ENCODE data around the gene PGM2L1. TPM values are rescaled to one million over a fixed set of nuclear protein-coding genes. Genes with fewer than 3 reads are reported as not detected.

Gene PGM2L1
- total and polyA plus RNA-seq, 2 donors (not counting 1 experiment from before 2014, with no cell fraction given) = 1.6 to 8.4 TPM

DNA sequence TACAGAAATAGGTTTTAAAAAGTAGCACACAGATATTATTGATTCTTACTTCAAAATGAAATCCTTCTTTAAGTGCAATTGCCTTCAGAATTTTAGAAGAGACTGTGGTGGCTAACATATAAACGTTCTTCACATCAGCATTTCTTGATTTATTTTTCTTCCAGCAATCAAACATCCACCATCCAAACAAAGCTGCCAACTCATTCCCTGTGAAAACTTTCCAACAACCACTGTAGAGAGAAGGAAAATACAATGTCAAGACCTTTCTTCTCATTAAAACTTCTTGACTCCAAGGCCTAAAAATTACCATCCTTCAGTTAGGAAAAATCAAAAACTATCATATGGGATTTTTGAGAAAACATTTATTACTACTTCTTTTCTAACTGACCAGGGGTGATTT lies 52.8 kb downstream of the PGM2L1 start:
- ATAC-seq (ENCODE audit: low read depth) (no peak), DNase-seq (no peak)
- TF ChIP-seq, protein P1, sequence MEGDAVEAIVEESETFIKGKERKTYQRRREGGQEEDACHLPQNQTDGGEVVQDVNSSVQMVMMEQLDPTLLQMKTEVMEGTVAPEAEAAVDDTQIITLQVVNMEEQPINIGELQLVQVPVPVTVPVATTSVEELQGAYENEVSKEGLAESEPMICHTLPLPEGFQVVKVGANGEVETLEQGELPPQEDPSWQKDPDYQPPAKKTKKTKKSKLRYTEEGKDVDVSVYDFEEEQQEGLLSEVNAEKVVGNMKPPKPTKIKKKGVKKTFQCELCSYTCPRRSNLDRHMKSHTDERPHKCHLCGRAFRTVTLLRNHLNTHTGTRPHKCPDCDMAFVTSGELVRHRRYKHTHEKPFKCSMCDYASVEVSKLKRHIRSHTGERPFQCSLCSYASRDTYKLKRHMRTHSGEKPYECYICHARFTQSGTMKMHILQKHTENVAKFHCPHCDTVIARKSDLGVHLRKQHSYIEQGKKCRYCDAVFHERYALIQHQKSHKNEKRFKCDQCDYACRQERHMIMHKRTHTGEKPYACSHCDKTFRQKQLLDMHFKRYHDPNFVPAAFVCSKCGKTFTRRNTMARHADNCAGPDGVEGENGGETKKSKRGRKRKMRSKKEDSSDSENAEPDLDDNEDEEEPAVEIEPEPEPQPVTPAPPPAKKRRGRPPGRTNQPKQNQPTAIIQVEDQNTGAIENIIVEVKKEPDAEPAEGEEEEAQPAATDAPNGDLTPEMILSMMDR (IDR thresholded peaks at IDR 0.05) = no peak
- TF ChIP-seq EZH2 (IDR thresholded peaks at IDR 0.05; ENCODE audit: borderline replicate concordance, insufficient read depth, low read depth, low read length, poor library complexity, severe bottlenecking) = no peak
- H3K27me3 Mint-ChIP-seq = no peaks in the 10 kb centered on the region
- H3K9me3 Mint-ChIP-seq (ENCODE audit: insufficient read depth) = no peaks in the 10 kb centered on the region
- no peak overlapping the region for H3K9ac ChIP-seq (ENCODE audit: low read length)
- H3K27ac Mint-ChIP-seq = no peak overlapping the region
- H2AFZ ChIP-seq (ENCODE audit: insufficient read depth, low read depth, low read length, poor library complexity, severe bottlenecking) = no peak overlapping the region
- H3K4me1 Mint-ChIP-seq = no peaks in the 10 kb centered on the region
- H3K36me3 ChIP-seq (replicated peaks in 1 of 2; ENCODE audit: control extremely low read depth in 1 of 2, control insufficient read depth in 1 of 2, extremely low read depth in 1 of 2, insufficient read depth in 2 of 2, low read length in 1 of 2) = peaks cover 0 to 21% of the 10 kb centered on the region in 2 experiments
- no CpG with 5 or more reads among the region's 1 CpG for WGBS (ENCODE audit: insufficient coverage)
- H3K79me2 ChIP-seq (ENCODE audit: control insufficient read depth, insufficient read depth, low read length) = no peaks in the 10 kb centered on the region
- H4K20me1 ChIP-seq (ENCODE audit: control insufficient read depth, insufficient read depth, low read length, poor library complexity, severe bottlenecking) = no peaks in the 10 kb centered on the region
- CTCF ChIA-PET = no interaction called here
- H3K4me3 Mint-ChIP-seq = no peak overlapping the region
- POLR2A ChIA-PET = no interaction called here
- intact Hi-C loops (cut with micrococcal nuclease) = no loop called here
- no peaks in the 10 kb centered on the region for H3K9me3 ChIP-seq (ENCODE audit: control extremely low read depth in 1 of 3, control insufficient read depth in 2 of 3, insufficient read depth in 1 of 3, low read length in 2 of 3)
- no peaks in the 10 kb centered on the region for H3K4me1 ChIP-seq (ENCODE audit: control insufficient read depth in 2 of 2, insufficient read depth in 2 of 2, low read length in 2 of 2)
- H3K4me3 ChIP-seq (ENCODE audit: control extremely low read depth in 1 of 5, extremely low read depth in 1 of 5, insufficient read depth in 1 of 5, low read depth in 2 of 5, low read length in 4 of 5) = no peak overlapping the region
- no peaks in the 10 kb centered on the region for H3K27me3 ChIP-seq (replicated peaks in 1 of 4; ENCODE audit: control extremely low read depth in 1 of 4, control insufficient read depth in 3 of 4, insufficient read depth in 4 of 4, low read length in 3 of 4)
- no peak overlapping the region for H3K4me2 ChIP-seq (replicated peaks; ENCODE audit: low read depth, low read length, poor library complexity, severe bottlenecking)
- no peak overlapping the region for H3K27ac ChIP-seq (ENCODE audit: low read length in 2 of 2)

GRCh38 chr11:74341921-74342320 lies 56.3 kb downstream of the PGM2L1 start:
- H3K36me3 ChIP-seq (replicated peaks in 1 of 2; ENCODE audit: control extremely low read depth in 1 of 2, control insufficient read depth in 1 of 2, extremely low read depth in 1 of 2, insufficient read depth in 2 of 2, low read length in 1 of 2) = peaks cover 0 to 30% of the 10 kb centered on the region in 2 experiments
- ATAC-seq (ENCODE audit: low read depth) = no peak

More at GRCh38 chr11:74341921-74342320, 56.3 kb downstream of the PGM2L1 start:
- Mint-ChIP-seq H3K27me3 (no peaks in the 10 kb centered on the region), H3K9me3 (ENCODE audit: insufficient read depth) (no peaks in the 10 kb centered on the region), H3K4me1 (no peaks in the 10 kb centered on the region), H3K27ac (no peak overlapping the region), H3K4me3 (no peak overlapping the region)
- CTCF ChIA-PET = no interaction called here
- no CpG with 5 or more reads among the region's 1 CpG for WGBS (ENCODE audit: insufficient coverage)
- Histone ChIP-seq H2AFZ (ENCODE audit: insufficient read depth, low read depth, low read length, poor library complexity, severe bottlenecking) (no peak overlapping the region), H3K4me3 (ENCODE audit: control extremely low read depth in 1 of 5, extremely low read depth in 1 of 5, insufficient read depth in 1 of 5, low read depth in 2 of 5, low read length in 4 of 5) (no peak overlapping the region), H3K79me2 (ENCODE audit: control insufficient read depth, insufficient read depth, low read length) (no peaks in the 10 kb centered on the region), H4K20me1 (ENCODE audit: control insufficient read depth, insufficient read depth, low read length, poor library complexity, severe bottlenecking) (no peaks in the 10 kb centered on the region), H3K27me3 (replicated peaks in 1 of 4; ENCODE audit: control extremely low read depth in 1 of 4, control insufficient read depth in 3 of 4, insufficient read depth in 4 of 4, low read length in 3 of 4) (no peaks in the 10 kb centered on the region), H3K4me2 (replicated peaks; ENCODE audit: low read depth, low read length, poor library complexity, severe bottlenecking) (no peak overlapping the region), H3K9me3 (ENCODE audit: control extremely low read depth in 1 of 3, control insufficient read depth in 2 of 3, insufficient read depth in 1 of 3, low read length in 2 of 3) (no peaks in the 10 kb centered on the region), H3K9ac (ENCODE audit: low read length) (no peak overlapping the region), H3K4me1 (ENCODE audit: control insufficient read depth in 2 of 2, insufficient read depth in 2 of 2, low read length in 2 of 2) (no peaks in the 10 kb centered on the region), H3K27ac (ENCODE audit: low read length in 2 of 2) (no peak overlapping the region)
- intact Hi-C loops (cut with micrococcal nuclease) = no loop called here
- no peak for TF ChIP-seq EZH2 (IDR thresholded peaks at IDR 0.05; ENCODE audit: borderline replicate concordance, insufficient read depth, low read depth, low read length, poor library complexity, severe bottlenecking)
- TF ChIP-seq, protein P1 (IDR thresholded peaks at IDR 0.05) = no peak
- DNase-seq = no peak
- POLR2A ChIA-PET = no interaction called here

Data from B cell (primary cell).